ENCODE data around the gene PATJ. TPM values are rescaled to one million over a fixed set of nuclear protein-coding genes. Genes with fewer than 3 reads are reported as not detected.

The PATJ gene
- total RNA-seq, 1 experiment from 2014 or later = 48.8 TPM

- no peak overlapping the region for H3K4me3 ChIP-seq (replicated peaks in 1 of 2; ENCODE audit: low read depth in 1 of 2, low read length in 2 of 2)
- TF ChIP-seq RAD21 (IDR thresholded peaks at IDR 0.05; ENCODE audit: low read depth) (no peak), CEBPB (IDR thresholded peaks at IDR 0.05; ENCODE audit: low read depth) (no peak), POLR2A (IDR thresholded peaks at IDR 0.05; ENCODE audit: borderline replicate concordance, extremely low read depth, insufficient read depth, insufficient read length) (no peak), SRF (IDR thresholded peaks at IDR 0.05; ENCODE audit: low read depth) (no peak), CTCF (IDR thresholded peaks at IDR 0.05 in 2 of 3, conservative IDR thresholded peaks at IDR 0.05 in 1 of 3; ENCODE audit: borderline replicate concordance in 1 of 3, insufficient read depth in 1 of 3, low read depth in 2 of 3, low read length in 2 of 3) (no peak), SIN3A (IDR thresholded peaks at IDR 0.05; ENCODE audit: low read depth) (no peak), EZH2phosphoT487 (IDR thresholded peaks at IDR 0.05; ENCODE audit: borderline replicate concordance) (no peak), TCF7L2 (IDR thresholded peaks at IDR 0.05; ENCODE audit: borderline replicate concordance, extremely low read depth, insufficient read depth, insufficient read length) (no peak)
- TF ChIP-seq, protein P1, sequence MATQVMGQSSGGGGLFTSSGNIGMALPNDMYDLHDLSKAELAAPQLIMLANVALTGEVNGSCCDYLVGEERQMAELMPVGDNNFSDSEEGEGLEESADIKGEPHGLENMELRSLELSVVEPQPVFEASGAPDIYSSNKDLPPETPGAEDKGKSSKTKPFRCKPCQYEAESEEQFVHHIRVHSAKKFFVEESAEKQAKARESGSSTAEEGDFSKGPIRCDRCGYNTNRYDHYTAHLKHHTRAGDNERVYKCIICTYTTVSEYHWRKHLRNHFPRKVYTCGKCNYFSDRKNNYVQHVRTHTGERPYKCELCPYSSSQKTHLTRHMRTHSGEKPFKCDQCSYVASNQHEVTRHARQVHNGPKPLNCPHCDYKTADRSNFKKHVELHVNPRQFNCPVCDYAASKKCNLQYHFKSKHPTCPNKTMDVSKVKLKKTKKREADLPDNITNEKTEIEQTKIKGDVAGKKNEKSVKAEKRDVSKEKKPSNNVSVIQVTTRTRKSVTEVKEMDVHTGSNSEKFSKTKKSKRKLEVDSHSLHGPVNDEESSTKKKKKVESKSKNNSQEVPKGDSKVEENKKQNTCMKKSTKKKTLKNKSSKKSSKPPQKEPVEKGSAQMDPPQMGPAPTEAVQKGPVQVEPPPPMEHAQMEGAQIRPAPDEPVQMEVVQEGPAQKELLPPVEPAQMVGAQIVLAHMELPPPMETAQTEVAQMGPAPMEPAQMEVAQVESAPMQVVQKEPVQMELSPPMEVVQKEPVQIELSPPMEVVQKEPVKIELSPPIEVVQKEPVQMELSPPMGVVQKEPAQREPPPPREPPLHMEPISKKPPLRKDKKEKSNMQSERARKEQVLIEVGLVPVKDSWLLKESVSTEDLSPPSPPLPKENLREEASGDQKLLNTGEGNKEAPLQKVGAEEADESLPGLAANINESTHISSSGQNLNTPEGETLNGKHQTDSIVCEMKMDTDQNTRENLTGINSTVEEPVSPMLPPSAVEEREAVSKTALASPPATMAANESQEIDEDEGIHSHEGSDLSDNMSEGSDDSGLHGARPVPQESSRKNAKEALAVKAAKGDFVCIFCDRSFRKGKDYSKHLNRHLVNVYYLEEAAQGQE (IDR thresholded peaks at IDR 0.05; ENCODE audit: low read depth) = no peak
- TF ChIP-seq, protein P2, sequence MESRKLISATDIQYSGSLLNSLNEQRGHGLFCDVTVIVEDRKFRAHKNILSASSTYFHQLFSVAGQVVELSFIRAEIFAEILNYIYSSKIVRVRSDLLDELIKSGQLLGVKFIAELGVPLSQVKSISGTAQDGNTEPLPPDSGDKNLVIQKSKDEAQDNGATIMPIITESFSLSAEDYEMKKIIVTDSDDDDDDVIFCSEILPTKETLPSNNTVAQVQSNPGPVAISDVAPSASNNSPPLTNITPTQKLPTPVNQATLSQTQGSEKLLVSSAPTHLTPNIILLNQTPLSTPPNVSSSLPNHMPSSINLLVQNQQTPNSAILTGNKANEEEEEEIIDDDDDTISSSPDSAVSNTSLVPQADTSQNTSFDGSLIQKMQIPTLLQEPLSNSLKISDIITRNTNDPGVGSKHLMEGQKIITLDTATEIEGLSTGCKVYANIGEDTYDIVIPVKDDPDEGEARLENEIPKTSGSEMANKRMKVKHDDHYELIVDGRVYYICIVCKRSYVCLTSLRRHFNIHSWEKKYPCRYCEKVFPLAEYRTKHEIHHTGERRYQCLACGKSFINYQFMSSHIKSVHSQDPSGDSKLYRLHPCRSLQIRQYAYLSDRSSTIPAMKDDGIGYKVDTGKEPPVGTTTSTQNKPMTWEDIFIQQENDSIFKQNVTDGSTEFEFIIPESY (IDR thresholded peaks at IDR 0.05; ENCODE audit: extremely low read depth, insufficient replicate concordance, low read length) = no peak
- TF ChIP-seq, protein P3, sequence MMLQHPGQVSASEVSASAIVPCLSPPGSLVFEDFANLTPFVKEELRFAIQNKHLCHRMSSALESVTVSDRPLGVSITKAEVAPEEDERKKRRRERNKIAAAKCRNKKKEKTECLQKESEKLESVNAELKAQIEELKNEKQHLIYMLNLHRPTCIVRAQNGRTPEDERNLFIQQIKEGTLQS (IDR thresholded peaks at IDR 0.05) = no peak
- no peaks in the 10 kb centered on the region for H3K79me2 ChIP-seq (ENCODE audit: insufficient read depth, low read length)
- H3K4me1 ChIP-seq (ENCODE audit: control insufficient read depth in 1 of 2, insufficient read depth in 2 of 2, low read length in 2 of 2) = no peaks in the 10 kb centered on the region
- no peaks in the 10 kb centered on the region for H3K36me3 ChIP-seq (ENCODE audit: control insufficient read depth in 1 of 2, insufficient read depth in 2 of 2, low read length in 2 of 2)
- DNase-seq (ENCODE audit: low read depth, low spot score) = no peak
- no peaks in the 10 kb centered on the region for H3K27me3 ChIP-seq (ENCODE audit: insufficient read depth, low read length)
- POLR2A ChIA-PET = no interaction called here
- intact Hi-C loops (cut with micrococcal nuclease) = no loop called here
- ATAC-seq = no peak
- H2AFZ ChIP-seq (ENCODE audit: low read depth, low read length, poor library complexity, severe bottlenecking) = no peak overlapping the region
- no peak overlapping the region for H3K27ac ChIP-seq (ENCODE audit: low read depth, low read length)
- H3K4me2 ChIP-seq (ENCODE audit: low read length) = no peak overlapping the region
- no peaks in the 10 kb centered on the region for H3K9me3 ChIP-seq (ENCODE audit: control insufficient read depth in 1 of 2, insufficient read depth in 1 of 2, low read depth in 1 of 2, low read length in 2 of 2)
- CTCF ChIA-PET = no interaction called here
- no peaks in the 10 kb centered on the region for H3K9me2 ChIP-seq (ENCODE audit: insufficient read depth)
- RAD21 ChIA-PET (ENCODE audit: low non-redundant PET in 1 of 2, low total read pairs in 2 of 2, uncharacterized antibody in 2 of 2, unreplicated experiment in 2 of 2) = no interaction called here
- no TSS peak for BruUV-seq (replicated peaks)
- no peak overlapping the region for H3K9ac ChIP-seq (ENCODE audit: low read length)
- no peaks in the 10 kb centered on the region for H4K20me1 ChIP-seq (ENCODE audit: insufficient read depth)
Observed at GRCh38 chr1:62011006-62011405, 268.7 kb downstream of the PATJ start.
